HepG2 (cell line): ENCODE data around the gene MAP2K6. TPM values are rescaled to one million over a fixed set of nuclear protein-coding genes. Genes with fewer than 3 reads are reported as not detected.

ENCODE experiments used
- ARID5B ChIP-seq: IDR thresholded peaks from 2 replicates; pipeline ENCODE4 v1.4.0; 2020; ENCODE audit warnings: mild to moderate bottlenecking, missing genetic modification reagents
- CSRNP2 ChIP-seq: sonication (generic); formaldehyde crosslinking; conservative IDR thresholded peaks from 2 replicates; pipeline ENCODE4 v1.8.0; 2022; ENCODE audit warnings: low read depth, missing genetic modification reagents
- ERF ChIP-seq: IDR thresholded peaks from 2 replicates; pipeline ENCODE4 v1.6.1; 2018; ENCODE audit warnings: missing biosample characterization, missing genetic modification reagents
- FOXK1 ChIP-seq: sonication (generic); formaldehyde crosslinking; IDR thresholded peaks from 2 replicates; pipeline ENCODE4 v1.4.0; 2020; ENCODE audit warnings: low read depth, missing genetic modification reagents, borderline replicate concordance
- NPAS2 ChIP-seq: sonication (generic); formaldehyde crosslinking; IDR thresholded peaks from 2 replicates; pipeline ENCODE4 v1.8.0; 2022; ENCODE audit warnings: mild to moderate bottlenecking, missing genetic modification reagents, borderline replicate concordance
- NRL ChIP-seq: sonication (generic); formaldehyde crosslinking; IDR thresholded peaks from 2 replicates; pipeline ENCODE4 v1.5.0; 2020; ENCODE audit warnings: missing genetic modification reagents, mild to moderate bottlenecking, moderate library complexity, borderline replicate concordance
- PLSCR1 ChIP-seq: sonication (generic); formaldehyde crosslinking; IDR thresholded peaks from 2 replicates; pipeline ENCODE4 v1.5.0; 2020; ENCODE audit warnings: missing genetic modification reagents, mild to moderate bottlenecking, borderline replicate concordance
- REPIN1 ChIP-seq: sonication (generic); formaldehyde crosslinking; IDR thresholded peaks from 2 replicates; pipeline ENCODE4 v1.8.0; 2022; ENCODE audit warnings: missing genetic modification reagents, low read depth, mild to moderate bottlenecking, borderline replicate concordance
- SNRNP70 ChIP-seq: fragments of 200-400 bp; formaldehyde crosslinking; IDR thresholded peaks from 2 replicates; pipeline ENCODE4 v1.6.1; 2017; ENCODE audit warnings: mild to moderate bottlenecking, low read depth, low read length, moderate library complexity
- THAP7 ChIP-seq: sonication (generic); formaldehyde crosslinking; IDR thresholded peaks from 2 replicates; pipeline ENCODE4 v1.8.1; 2023; ENCODE audit warnings: mild to moderate bottlenecking, missing genetic modification reagents
- TIGD3 ChIP-seq: sonication (generic); formaldehyde crosslinking; IDR thresholded peaks from 2 replicates; pipeline ENCODE4 v1.5.1; 2020; ENCODE audit warnings: mild to moderate bottlenecking, missing genetic modification reagents, borderline replicate concordance
- ZBTB7B ChIP-seq: sonication (generic); formaldehyde crosslinking; IDR thresholded peaks from 2 replicates; pipeline ENCODE4 v1.4.0; 2020; ENCODE audit warnings: missing genetic modification reagents
- ZFX ChIP-seq: sonication (generic); formaldehyde crosslinking; IDR thresholded peaks from 2 replicates; pipeline ENCODE4 v1.4.0; 2020; ENCODE audit warnings: mild to moderate bottlenecking, low read depth, missing genetic modification reagents, moderate library complexity
- ZMYM4 ChIP-seq: sonication (generic); formaldehyde crosslinking; IDR thresholded peaks from 2 replicates; pipeline ENCODE4 v1.8.1; 2023; ENCODE audit warnings: mild to moderate bottlenecking, missing genetic modification reagents
- ZNF10 ChIP-seq: sonication (generic); formaldehyde crosslinking; IDR thresholded peaks from 2 replicates; pipeline ENCODE4 v1.4.0; 2020; ENCODE audit warnings: mild to moderate bottlenecking, low read depth, missing genetic modification reagents, borderline replicate concordance
- ZNF253 ChIP-seq: sonication (generic); formaldehyde crosslinking; IDR thresholded peaks from 2 replicates; pipeline ENCODE4 v1.8.0; 2022; ENCODE audit warnings: mild to moderate bottlenecking, missing genetic modification reagents, borderline replicate concordance
- ZNF317 ChIP-seq: sonication (generic); formaldehyde crosslinking; IDR thresholded peaks from 2 replicates; pipeline ENCODE4 v1.5.0; 2020; ENCODE audit warnings: mild to moderate bottlenecking, missing genetic modification reagents
- ZNF430 ChIP-seq: sonication (generic); formaldehyde crosslinking; IDR thresholded peaks from 2 replicates; pipeline ENCODE4 v1.9.0; 2021; ENCODE audit warnings: mild to moderate bottlenecking, missing genetic modification reagents
- ZNF563 ChIP-seq: sonication (generic); formaldehyde crosslinking; IDR thresholded peaks from 2 replicates; pipeline ENCODE4 v1.8.0; 2022; ENCODE audit warnings: mild to moderate bottlenecking, moderate library complexity, missing genetic modification reagents
- ZNF839 ChIP-seq: sonication (generic); formaldehyde crosslinking; IDR thresholded peaks from 2 replicates; pipeline ENCODE4 v1.4.0; 2020; ENCODE audit warnings: missing genetic modification reagents, mild to moderate bottlenecking, borderline replicate concordance
- ZNF879 ChIP-seq: sonication (generic); formaldehyde crosslinking; IDR thresholded peaks from 2 replicates; pipeline ENCODE4 v1.8.1; 2023; ENCODE audit warnings: missing genetic modification reagents
- polyA plus RNA-seq, 8 experiments: library from polyadenylated mRNA; depleted of rRNA in 3 of 8; stranded (reverse) in 7 of 8; unstranded in 1 of 8; fragments of >200 nt; fragmentation: Illumina TruSeq in 4 of 8; extraction: Trizol in 4 of 8; gene quantifications; 2 replicates each; pipeline versions ENCODE4 v1.2.1 to v1.2.3, GENCODE V29; 2011 to 2016; ENCODE audit warnings: low read depth in 4 of 8, missing spikeins in 1 of 8, mixed read lengths in 1 of 8; ENCODE audit not compliant: insufficient read depth in 1 of 8
- total RNA-seq, 5 experiments: library from RNA; depleted of rRNA; stranded (reverse); fragments of >200 nt; fragmentation: Illumina TruSeq; extraction: Trizol; gene quantifications; 2 replicates each; pipeline ENCODE4 v1.2.3, GENCODE V29; 2016; ENCODE audit warnings: low read depth in 1 of 5

Gene MAP2K6
- total and polyA plus RNA-seq, 2 of the 13 experiments (the other 11 are each of a cell fraction or from before 2014, with no cell fraction given), result 5.1 to 33.6 TPM

GRCh38 chr17:69390795-69391501 is 23.5 kb upstream of the MAP2K6 start (continued):
- TF ChIP-seq ZNF10 (no peak), REPIN1 (CRISPR knock-in tag) (no peak), ZBTB7B (CRISPR knock-in tag) (no peak), SNRNP70 (no peak), ZNF253 (CRISPR knock-in tag) (no peak), ZNF563 (no peak), ZMYM4 (CRISPR knock-in tag) (peak; percentile 50; the same call in 1 of the 2 replicates), ERF (CRISPR knock-in tag) (0 out of 2 replicates have a peak, but pooled peaks have one; percentile 24), ZNF317 (CRISPR knock-in tag) (no peak), THAP7 (CRISPR knock-in tag) (no peak), ZNF879 (no peak), NRL (CRISPR knock-in tag) (no peak), ZFX (CRISPR knock-in tag) (no peak), ZNF430 (CRISPR knock-in tag) (no peak), CSRNP2 (CRISPR knock-in tag) (no peak), ARID5B (CRISPR knock-in tag) (peak; percentile 71), ZNF839 (CRISPR knock-in tag) (no peak), PLSCR1 (CRISPR knock-in tag) (no peak), TIGD3 (CRISPR knock-in tag) (no peak), FOXK1 (CRISPR knock-in tag) (peak; percentile 59; the same call in 1 of the 2 replicates), NPAS2 (CRISPR knock-in tag) (no peak)
